GM12891 (cell line): ENCODE results near the gene ARAF.

Experiments used
- PAX5 ChIP-seq: IDR thresholded peaks from 2 replicates; pipeline ENCODE4 v1.6.1; 2011; ENCODE audit warnings: low read length, moderate library complexity, mild to moderate bottlenecking; ENCODE audit not compliant: insufficient read depth, severe bottlenecking
- POLR2A ChIP-seq: IDR thresholded peaks from 2 replicates; pipeline ENCODE4 v1.6.1; 2011; ENCODE audit warnings: low read depth, low read length, control low read depth
- POLR2AphosphoS5 ChIP-seq: IDR thresholded peaks from 2 replicates; pipeline ENCODE4 v1.6.1; 2011; ENCODE audit warnings: low read depth, low read length, control low read depth
- SPI1 ChIP-seq: IDR thresholded peaks from 2 replicates; pipeline ENCODE4 v1.6.1; 2011; ENCODE audit warnings: low read depth, low read length, control low read depth

GRCh38 chrX:47560934-47561658, at the start of gene ARAF:
- peak; percentile 66; the same call in 1 of the 2 replicates for TF ChIP-seq POLR2A
- no peak for TF ChIP-seq PAX5
- TF ChIP-seq POLR2AphosphoS5 = peak; percentile 41; the same call in 1 of the 2 replicates
- no peak for TF ChIP-seq SPI1
